Smooth muscle cell (in vitro differentiated cells): ENCODE measurements around the gene OBI1. TPM values are rescaled to one million over a fixed set of nuclear protein-coding genes. Genes with fewer than 3 reads are reported as not detected.

ENCODE experiments used
- DNase-seq: peaks from one replicate; lab custom pipeline; 2025; ENCODE audit not compliant: unreplicated experiment; lab: John Stamatoyannopoulos, UW
- H2AFZ ChIP-seq: fragments of 200-600 bp; sonication (generic); 2 replicates; pipeline ENCODE4 v1.6.0; 2016; ENCODE audit warnings: antibody characterized with exemption, low read depth, mild to moderate bottlenecking
- H3F3A ChIP-seq: fragments of 200-600 bp; sonication (generic); 2 replicates; pipeline ENCODE4 v1.6.0; 2017; ENCODE audit warnings: antibody characterized with exemption, low read depth
- H3K27ac ChIP-seq: fragments of 200-600 bp; sonication (generic); 2 replicates; pipeline ENCODE4 v1.5.1; 2016; ENCODE audit warnings: low read depth, mild to moderate bottlenecking
- H3K27me3 ChIP-seq: fragments of 200-600 bp; sonication (generic); 2 replicates; pipeline ENCODE4 v1.6.1; 2016; ENCODE audit warnings: low read depth, mild to moderate bottlenecking
- H3K36me3 ChIP-seq: fragments of 200-600 bp; sonication (generic); 2 replicates; pipeline ENCODE4 v1.5.1; 2016; ENCODE audit warnings: low read depth
- H3K4me1 ChIP-seq: fragments of 200-600 bp; sonication (generic); 2 replicates; pipeline ENCODE4 v1.5.1; 2016; ENCODE audit warnings: low read depth
- H3K4me2 ChIP-seq: fragments of 200-600 bp; sonication (generic); 2 replicates; pipeline ENCODE4 v1.6.0; 2016; ENCODE audit warnings: mild to moderate bottlenecking
- H3K4me3 ChIP-seq: fragments of 200-600 bp; sonication (generic); 2 replicates; pipeline ENCODE4 v1.5.1; 2016; ENCODE audit warnings: mild to moderate bottlenecking
- H3K79me2 ChIP-seq: fragments of 200-600 bp; sonication (generic); 2 replicates; pipeline ENCODE4 v1.6.0; 2016; ENCODE audit warnings: low read depth, mild to moderate bottlenecking
- H3K9ac ChIP-seq: fragments of 200-600 bp; sonication (generic); 2 replicates; pipeline ENCODE4 v1.6.0; 2016; ENCODE audit warnings: low read depth
- H3K9me3 ChIP-seq: fragments of 200-600 bp; sonication (generic); replicated peaks from 2 replicates; pipeline ENCODE4 v1.5.1; 2016; ENCODE audit warnings: low read depth
- H4K20me1 ChIP-seq: fragments of 200-600 bp; sonication (generic); 2 replicates; pipeline ENCODE4 v1.6.0; 2016; ENCODE audit warnings: low read depth
- WGBS: methylation state at CpG from one replicate; pipeline ENCODE4 v1.1.7; 2016; ENCODE audit warnings: low lambda C conversion rate; 5-methylcytosine and 5-hydroxymethylcytosine counted together
- polyA plus RNA-seq: library from polyadenylated mRNA; unstranded; fragments of >200 nt; fragmentation: Nextera tagmentation; extraction: Ambion mirVana; gene quantifications from 2 replicates; pipeline ENCODE4 v1.2.1, GENCODE V29; 2016
- total RNA-seq: library from RNA; depleted of rRNA; stranded (reverse); fragments of >200 nt; gene quantifications from 2 replicates; pipeline ENCODE4 v1.2.3, GENCODE V29; 2014
- TF ChIP-seq, protein P1 (sequence below): fragments of 200-600 bp; sonication (generic); IDR thresholded peaks from 2 replicates; pipeline ENCODE4 v1.5.1; 2017; ENCODE audit warnings: borderline replicate concordance, mild to moderate bottlenecking, antibody characterized with exemption; ENCODE audit not compliant: insufficient read depth, poor library complexity, severe bottlenecking

Gene OBI1
- total and polyA plus RNA-seq, 2 experiments from 2014 or later: 7.0 to 15.2 TPM

DNA sequence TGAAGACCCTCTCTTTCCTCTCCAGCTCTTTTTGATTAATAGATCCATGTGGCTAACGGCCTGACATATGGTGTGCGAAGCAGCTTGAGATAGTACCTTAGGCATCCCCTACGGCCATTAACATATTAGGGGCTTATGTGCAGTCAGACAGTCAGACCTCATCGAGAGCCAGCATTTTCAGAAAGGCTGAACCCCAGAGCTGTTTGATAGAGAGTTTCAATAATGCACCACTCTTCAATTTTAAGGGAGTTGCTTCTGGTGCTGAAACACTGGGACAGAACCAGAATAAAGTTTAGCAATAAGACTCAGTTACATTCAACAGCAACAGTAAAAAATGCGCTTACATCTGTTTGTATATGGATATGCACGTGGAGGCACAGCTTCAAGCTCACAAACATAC lies 66.4 kb downstream of the OBI1 start:
- TF ChIP-seq, protein P1, sequence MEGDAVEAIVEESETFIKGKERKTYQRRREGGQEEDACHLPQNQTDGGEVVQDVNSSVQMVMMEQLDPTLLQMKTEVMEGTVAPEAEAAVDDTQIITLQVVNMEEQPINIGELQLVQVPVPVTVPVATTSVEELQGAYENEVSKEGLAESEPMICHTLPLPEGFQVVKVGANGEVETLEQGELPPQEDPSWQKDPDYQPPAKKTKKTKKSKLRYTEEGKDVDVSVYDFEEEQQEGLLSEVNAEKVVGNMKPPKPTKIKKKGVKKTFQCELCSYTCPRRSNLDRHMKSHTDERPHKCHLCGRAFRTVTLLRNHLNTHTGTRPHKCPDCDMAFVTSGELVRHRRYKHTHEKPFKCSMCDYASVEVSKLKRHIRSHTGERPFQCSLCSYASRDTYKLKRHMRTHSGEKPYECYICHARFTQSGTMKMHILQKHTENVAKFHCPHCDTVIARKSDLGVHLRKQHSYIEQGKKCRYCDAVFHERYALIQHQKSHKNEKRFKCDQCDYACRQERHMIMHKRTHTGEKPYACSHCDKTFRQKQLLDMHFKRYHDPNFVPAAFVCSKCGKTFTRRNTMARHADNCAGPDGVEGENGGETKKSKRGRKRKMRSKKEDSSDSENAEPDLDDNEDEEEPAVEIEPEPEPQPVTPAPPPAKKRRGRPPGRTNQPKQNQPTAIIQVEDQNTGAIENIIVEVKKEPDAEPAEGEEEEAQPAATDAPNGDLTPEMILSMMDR: no peak

DNA sequence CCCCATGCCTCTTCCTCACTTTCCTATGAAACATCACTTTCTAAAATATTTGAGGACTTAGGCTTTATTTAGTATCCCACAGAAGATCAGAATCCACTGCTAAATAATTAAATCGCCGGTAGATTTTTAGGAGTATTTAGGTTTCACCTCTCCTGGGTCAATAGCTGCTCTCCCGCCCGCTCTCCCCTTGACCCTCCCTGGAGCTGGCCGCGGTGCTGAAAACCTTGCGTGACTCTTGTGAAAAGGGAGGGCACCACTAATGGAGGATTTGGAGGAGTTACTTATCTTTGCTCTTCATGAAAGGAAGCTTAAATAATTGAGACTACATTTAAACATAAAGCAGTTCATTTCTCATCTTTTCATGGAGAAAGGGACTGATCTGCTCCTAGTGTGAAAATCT lies 69.7 kb downstream of the OBI1 start:
- no peak overlapping the region for H3K4me3 ChIP-seq
- TF ChIP-seq, protein P1: no peak

More for the DNA sequence above, 66.4 kb downstream of the OBI1 start:
- H4K20me1 ChIP-seq: no peaks in the 10 kb centered on the region
- H3K4me1 ChIP-seq: peaks cover 13% of the 10 kb centered on the region
- no peaks in the 10 kb centered on the region for H3K9me3 ChIP-seq
- no peak overlapping the region for H3K27ac ChIP-seq
- DNase-seq: no peak
- H3F3A ChIP-seq: no peaks in the 10 kb centered on the region
- WGBS: 31% methylated on average over 6 of the region's 6 CpGs
- H3K79me2 ChIP-seq: no peaks in the 10 kb centered on the region
- H3K4me2 ChIP-seq: no peak overlapping the region
- no peak overlapping the region for H3K4me3 ChIP-seq
- H3K27me3 ChIP-seq: peaks cover 100% of the 10 kb centered on the region
- H2AFZ ChIP-seq: no peak overlapping the region
- H3K9ac ChIP-seq: no peak overlapping the region
- H3K36me3 ChIP-seq: no peaks in the 10 kb centered on the region

DNA sequence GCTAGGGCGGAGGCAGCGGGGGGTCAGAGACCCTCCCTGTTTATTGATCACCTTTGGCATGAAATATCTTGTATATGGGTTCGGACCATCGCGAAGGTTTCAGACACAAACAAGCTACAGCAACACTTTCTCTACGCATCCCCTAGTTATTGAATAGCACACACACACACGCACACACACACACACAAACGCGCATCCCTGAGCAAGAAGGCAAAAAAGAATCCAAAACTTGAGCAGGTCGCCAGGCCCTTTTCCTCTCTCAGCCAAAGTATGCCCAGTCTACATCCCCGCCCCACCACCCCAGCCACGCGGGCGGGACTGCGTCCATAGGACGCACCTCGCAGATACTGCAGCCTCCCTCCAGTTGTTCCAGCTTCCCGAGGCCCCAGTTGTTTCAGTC lies 71.6 kb downstream of the OBI1 start:
- Histone ChIP-seq H3K9ac (no peak overlapping the region), H3K79me2 (no peaks in the 10 kb centered on the region), H3K4me2 (no peak overlapping the region), H4K20me1 (no peaks in the 10 kb centered on the region), H3K27ac (no peak overlapping the region), H3K27me3 (peaks cover 100% of the 10 kb centered on the region), H2AFZ (no peak overlapping the region), H3K36me3 (no peaks in the 10 kb centered on the region), H3K4me3 (no peak overlapping the region), H3K4me1 (no peaks in the 10 kb centered on the region), H3F3A (no peaks in the 10 kb centered on the region), H3K9me3 (no peaks in the 10 kb centered on the region)
- no peak for DNase-seq
- TF ChIP-seq, protein P1: no peak
- WGBS: 40% methylated on average over 18 of the region's 18 CpGs

More for the DNA sequence above, 69.7 kb downstream of the OBI1 start:
- WGBS: 5% methylated on average over 7 of the region's 7 CpGs
- Histone ChIP-seq H2AFZ (no peak overlapping the region), H3K36me3 (no peaks in the 10 kb centered on the region), H4K20me1 (no peaks in the 10 kb centered on the region), H3K9ac (no peak overlapping the region), H3K4me1 (no peaks in the 10 kb centered on the region), H3K9me3 (no peaks in the 10 kb centered on the region), H3F3A (no peaks in the 10 kb centered on the region), H3K79me2 (no peaks in the 10 kb centered on the region), H3K27ac (no peak overlapping the region), H3K27me3 (peaks cover 100% of the 10 kb centered on the region), H3K4me2 (no peak overlapping the region)
- no peak for DNase-seq

DNA sequence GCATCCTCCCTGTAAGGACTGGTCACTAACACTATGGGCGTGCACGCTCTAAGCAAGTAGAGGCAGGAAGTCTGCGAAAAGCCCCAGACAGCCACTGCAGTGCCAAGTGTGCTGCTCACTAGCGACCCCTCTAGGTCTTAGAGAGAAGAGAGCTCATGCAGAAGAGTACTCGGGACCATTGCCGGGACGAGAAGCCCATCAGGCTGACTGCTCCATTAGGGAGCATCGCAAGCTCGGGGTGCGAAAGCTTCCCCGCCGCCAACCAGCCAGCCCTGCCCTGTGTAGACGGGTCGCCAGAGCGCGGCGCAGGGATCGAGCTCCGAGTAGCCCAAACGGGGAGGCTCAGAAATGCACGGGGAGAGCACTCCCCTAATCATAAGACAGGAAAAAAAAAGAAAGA lies 72.2 kb downstream of the OBI1 start:
- H3K36me3 ChIP-seq: no peaks in the 10 kb centered on the region
- H4K20me1 ChIP-seq: no peaks in the 10 kb centered on the region
- H3K4me1 ChIP-seq: no peaks in the 10 kb centered on the region
- H3K9me3 ChIP-seq: no peaks in the 10 kb centered on the region
- TF ChIP-seq, protein P1: peak; percentile 14
- H3K79me2 ChIP-seq: no peaks in the 10 kb centered on the region
- no peak overlapping the region for H3K9ac ChIP-seq
- H3K4me3 ChIP-seq: no peak overlapping the region
- no peak overlapping the region for H3K27ac ChIP-seq
- no peak overlapping the region for H3K4me2 ChIP-seq
- peaks cover 100% of the 10 kb centered on the region for H3K27me3 ChIP-seq
- 6% methylated on average over 21 of the region's 21 CpGs for WGBS
- H3F3A ChIP-seq: no peaks in the 10 kb centered on the region
- DNase-seq: no peak
- no peak overlapping the region for H2AFZ ChIP-seq
